PC-3 (cell line): Measurements from ENCODE around the gene AMFR. TPM values are rescaled to one million over a fixed set of nuclear protein-coding genes. Genes with fewer than 3 reads are reported as not detected.

Experiments
- total RNA-seq: library from RNA; depleted of rRNA; stranded (reverse); fragments of >200 nt; gene quantifications from 2 replicates; pipeline ENCODE4 v1.2.3, GENCODE V29; 2014; rRNA removed

The AMFR gene
- total RNA-seq, 1 experiment from 2014 or later: 98.9 TPM

Other genes starting within 250 kb of the AMFR start
- not detected in 2 replicates for gene GNAO1, start 234.1 kb downstream of the AMFR start, total RNA-seq
- gene NUDT21, start 25.8 kb upstream of the AMFR start, total RNA-seq: 44.5 and 109 TPM in 2 replicates
- 46.4 and 55.5 TPM in 2 replicates for gene OGFOD1, start 26.0 kb upstream of the AMFR start, total RNA-seq
- gene BBS2, start 94.5 kb upstream of the AMFR start, total RNA-seq: 17.6 and 19.2 TPM in 2 replicates
- gene MT4, start 139.5 kb upstream of the AMFR start, total RNA-seq: not detected in 2 replicates
- not detected in 2 replicates for gene MT3, start 164.0 kb upstream of the AMFR start, total RNA-seq
- 683 and 758 TPM in 2 replicates for gene MT2A, start 183.0 kb upstream of the AMFR start, total RNA-seq
- not detected in 2 replicates for gene MT1E, start 200.2 kb upstream of the AMFR start, total RNA-seq
- gene MT1M, start 207.1 kb upstream of the AMFR start, total RNA-seq: 1.3 and 1.5 TPM in 2 replicates
- gene MT1A, start 213.1 kb upstream of the AMFR start, total RNA-seq: not detected in 2 replicates
- gene MT1B, start 226.3 kb upstream of the AMFR start, total RNA-seq: not detected in 2 replicates
- 15.2 and 27.3 TPM in 2 replicates for gene MT1F, start 232.4 kb upstream of the AMFR start, total RNA-seq
- gene MT1G, start 242.5 kb upstream of the AMFR start, total RNA-seq: not detected in 2 replicates
- not detected in 2 replicates for gene MT1H, start 244.3 kb upstream of the AMFR start, total RNA-seq